ENCODE results near the gene ELMOD3.
A peak's percentile ranks its signal among the peaks of the same experiment; 100 is the strongest.
"Not testable (repeated sequence)": the region's sequence is repeated elsewhere in the genome, so short reads cannot be mapped to it uniquely, and the experiment has no call there.

ELMOD3 gene

GRCh38 chr2:85405201-85406059 lies 50.9 kb downstream of the ELMOD3 start:
- DNase-seq: no peak

- no peak for DNase-seq
These were observed 55.4 kb downstream of the ELMOD3 start, which contains the start of gene CAPG for GRCh38 chr2:85409845-85410583. CAPG (minus strand) TSS chr2:85410366; CDS start chr2:85402145, 8,221 bp downstream.

- DNase-seq: no peak
These were observed 56.2 kb downstream of the ELMOD3 start for GRCh38 chr2:85410584-85411404.

- DNase-seq: no peak
These were observed 56.8 kb downstream of the ELMOD3 start for GRCh38 chr2:85411405-85411748.

GRCh38 chr2:85413592-85414420 lies 59.2 kb downstream of the ELMOD3 start:
- no peak for DNase-seq

GRCh38 chr2:85414421-85414759 lies 59.8 kb downstream of the ELMOD3 start:
- DNase-seq: not testable (repeated sequence)

GRCh38 chr2:85414761-85415553 lies 60.4 kb downstream of the ELMOD3 start:
- no peak for DNase-seq

GRCh38 chr2:85415980-85416650 lies 61.5 kb downstream of the ELMOD3 start:
- DNase-seq: no peak

- peak; percentile 63 for DNase-seq
These were observed 63.8 kb downstream of the ELMOD3 start, which contains the start of gene SH2D6 for GRCh38 chr2:85418132-85419008. SH2D6 (plus strand) TSS chr2:85418714; CDS start chr2:85429466, 10,752 bp downstream.

GRCh38 chr2:85419009-85419675 lies 64.6 kb downstream of the ELMOD3 start:
- DNase-seq: no peak

- peak; percentile 66 for DNase-seq
These were observed 66.1 kb downstream of the ELMOD3 start for GRCh38 chr2:85420536-85421259.

- peak; percentile 75 for DNase-seq
These were observed 66.9 kb downstream of the ELMOD3 start for GRCh38 chr2:85421260-85422071.

GRCh38 chr2:85422072-85422457 lies 67.5 kb downstream of the ELMOD3 start:
- DNase-seq: no peak

GRCh38 chr2:85423525-85423924 lies 69.0 kb downstream of the ELMOD3 start:
- no peak for DNase-seq

- DNase-seq: no peak
These were observed 71.0 kb downstream of the ELMOD3 start for GRCh38 chr2:85425588-85425987.

- DNase-seq: no peak
These were observed 72.8 kb downstream of the ELMOD3 start for GRCh38 chr2:85427300-85427835.

- no peak for DNase-seq
These were observed 73.8 kb downstream of the ELMOD3 start for GRCh38 chr2:85428343-85428881.

All from NCI-H1092 treated with DMSO at 0.1 percent for 48 hours (cell line).